ENCODE measurements around the gene VSNL1. TPM values are rescaled to one million over a fixed set of nuclear protein-coding genes. Genes with fewer than 3 reads are reported as not detected.

The VSNL1 gene
- total RNA-seq, result 2.1 and 11.7 TPM in 2 replicates

DNA sequence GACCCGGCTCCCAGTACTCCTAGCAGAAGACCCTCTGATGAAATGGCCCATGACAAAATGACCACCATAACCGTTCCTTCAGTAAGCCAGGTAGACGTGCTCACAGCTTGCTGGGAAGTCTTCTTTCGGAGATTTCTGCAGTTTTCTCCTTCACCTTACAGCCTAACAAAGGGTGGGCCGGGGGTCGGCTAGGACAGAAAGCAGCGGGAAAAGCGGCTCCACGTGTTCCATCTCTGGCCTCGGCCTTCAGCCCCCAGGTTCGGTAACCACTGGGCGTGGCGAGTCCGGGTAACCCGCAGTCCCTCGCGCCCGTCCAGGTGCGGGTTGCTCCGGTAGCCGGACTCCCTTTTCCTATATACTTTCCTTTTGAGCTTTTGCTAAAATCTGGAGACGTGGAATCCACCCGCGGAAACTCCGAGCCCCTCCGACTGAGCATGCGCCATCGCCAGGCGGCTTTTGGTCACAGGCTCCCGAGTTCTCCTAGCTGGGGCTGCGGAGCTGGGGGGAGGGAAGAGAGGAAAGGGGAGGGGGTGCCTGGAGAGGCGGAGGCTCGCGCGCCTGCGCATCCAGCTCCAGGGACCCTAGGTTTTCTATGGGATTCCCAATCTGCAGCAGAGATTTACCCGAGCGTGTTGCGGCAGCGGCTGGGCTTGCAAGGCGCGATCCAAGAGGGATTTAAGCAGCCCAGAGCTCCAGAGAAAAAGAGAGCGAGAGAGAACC lies at the start of gene VSNL1:
Gene VSNL1, plus strand, starts transcription at position 604 of the 720 bp plus-strand sequence. CDS start 51,379 bp downstream, outside the sequence.

DNA sequence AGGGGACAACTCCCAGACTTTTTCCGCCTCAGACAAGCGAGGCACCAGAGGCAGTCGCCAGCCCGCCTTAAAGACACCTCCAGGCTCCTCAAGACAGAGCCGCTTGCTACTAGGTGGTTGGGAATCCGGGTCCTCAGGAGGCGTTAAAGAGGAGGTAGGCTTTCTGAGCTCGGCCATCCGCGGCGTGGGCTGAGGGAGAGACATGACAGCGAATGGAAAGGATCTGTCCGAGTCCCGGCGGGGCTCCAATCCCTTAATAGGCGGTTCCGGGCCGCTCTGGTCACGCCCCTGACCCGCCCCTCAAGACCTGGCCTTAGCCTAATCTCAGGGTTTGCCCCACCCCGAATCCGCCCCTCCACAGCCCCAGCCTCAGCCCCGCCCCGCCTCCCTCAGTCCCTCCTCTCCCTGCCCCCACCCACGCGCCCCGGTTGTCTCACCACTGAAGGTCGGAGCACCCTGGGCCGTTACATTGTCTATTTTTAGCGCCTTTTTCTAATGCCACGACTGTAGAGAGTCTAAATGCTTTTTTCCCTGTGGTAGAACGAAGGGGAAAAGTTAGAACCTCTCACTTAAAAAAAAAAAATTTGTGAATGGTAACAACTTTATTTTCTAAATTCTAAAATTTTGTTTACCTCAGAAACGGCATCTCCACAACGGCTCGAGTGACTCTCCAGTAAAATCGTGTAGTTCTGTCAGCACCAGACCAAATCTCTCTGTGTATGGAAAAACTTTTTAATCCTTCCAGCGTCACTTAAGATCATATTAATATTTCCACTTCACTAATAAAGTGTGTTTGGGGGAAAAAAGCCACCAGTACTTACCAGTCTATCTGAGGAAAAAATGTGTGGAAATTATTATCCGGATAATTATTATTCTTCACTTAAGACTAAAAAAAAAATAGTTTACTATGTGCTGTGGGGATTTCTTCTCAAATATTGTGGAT lies 22.0 kb upstream of the VSNL1 start, which contains the start of gene RAD51AP2:
Gene RAD51AP2, minus strand, starts transcription at position 229 of the 943 bp plus-strand sequence. Its CDS starts 25 bp downstream, at position 204.

Other genes with a start within 250 kb of the VSNL1 start
- gene RAD51AP2, start 22.3 kb upstream of the VSNL1 start, total RNA-seq, result 0.34 and 0.57 TPM in 2 replicates
- 26.3 and 36.9 TPM in 2 replicates for gene SMC6, start 213.1 kb downstream of the VSNL1 start, total RNA-seq
- gene GEN1, start 213.4 kb downstream of the VSNL1 start, total RNA-seq, result 4.1 and 7.8 TPM in 2 replicates